HEK293 (cell line): ENCODE measurements around the gene SRRM4.
A peak's percentile ranks its signal among the peaks of the same experiment; 100 is the strongest.

Experiments used
- CTCF ChIA-PET: fragments of 350-600 bp; formaldehyde crosslinking; extraction: SDS; loops from one replicate; lab custom pipeline; 2021; ENCODE audit warnings: antibody characterized with exemption; lab: Yijun Ruan, JAX
- POLR2A ChIA-PET: fragments of 300-600 bp; formaldehyde crosslinking; extraction: SDS; loops from one replicate; lab custom pipeline; 2020; ENCODE audit warnings: antibody characterized with exemption, inconsistent platforms; lab: Yijun Ruan, JAX
- H3K27ac ChIP-seq: fragments of 200-500 bp; sonication (Bioruptor generic); 2 replicates; pipeline ENCODE4 v1.5.1; 2014; ENCODE audit warnings: low read depth, low read length, control low read depth, inconsistent platforms; ENCODE audit errors: extremely low read depth
- H3K36me3 ChIP-seq, 2 experiments: fragments of 200-500 bp in 1 of 2; sonication (Bioruptor generic) in 1 of 2; 1 replicate in 1 of 2; 2 replicates in 1 of 2; pipeline ENCODE4 v1.5.1; 2014 to 2017; ENCODE audit warnings: inconsistent platforms in 2 of 2, low read length in 2 of 2; ENCODE audit not compliant: control insufficient read depth in 2 of 2, insufficient read depth in 1 of 2
- H3K4me1 ChIP-seq: fragments of 200-500 bp; sonication (Bioruptor generic); 2 replicates; pipeline ENCODE4 v1.5.1; 2014; ENCODE audit warnings: mild to moderate bottlenecking, low read length, inconsistent platforms; ENCODE audit not compliant: control insufficient read depth, insufficient read depth
- H3K4me3 ChIP-seq: 2 replicates; pipeline ENCODE4 v1.5.1; 2011; ENCODE audit warnings: low read depth, mild to moderate bottlenecking, control low read depth, low read length, moderate library complexity
- H3K9me3 ChIP-seq: fragments of 200-500 bp; sonication (Bioruptor generic); 2 replicates; pipeline ENCODE4 v1.5.1; 2014; ENCODE audit warnings: low read depth, low read length, inconsistent platforms; ENCODE audit not compliant: control insufficient read depth, insufficient read depth
- ATF2 ChIP-seq: fragments of 450-650 bp; formaldehyde crosslinking; IDR thresholded peaks from 2 replicates; pipeline ENCODE4 v1.5.1; 2016; ENCODE audit warnings: missing biosample characterization, missing genetic modification characterization, low read depth
- BCL11B ChIP-seq: fragments of 450-650 bp; formaldehyde crosslinking; IDR thresholded peaks from 2 replicates; pipeline ENCODE4 v1.5.1; 2016; ENCODE audit warnings: low read depth, missing biosample characterization, missing genetic modification characterization
- OSR2 ChIP-seq: fragments of 450-650 bp; formaldehyde crosslinking; IDR thresholded peaks from 2 replicates; pipeline ENCODE4 v1.5.1; 2016; ENCODE audit warnings: missing biosample characterization, missing genetic modification characterization
- PBX3 ChIP-seq: sonication (generic); formaldehyde crosslinking; IDR thresholded peaks from 2 replicates; pipeline ENCODE4 v1.8.1; 2022; ENCODE audit warnings: mild to moderate bottlenecking, moderate library complexity, missing genetic modification reagents
- ZBTB21 ChIP-seq: fragments of 450-650 bp; formaldehyde crosslinking; IDR thresholded peaks from 2 replicates; pipeline ENCODE4 v1.5.1; 2017; ENCODE audit warnings: missing biosample characterization, missing genetic modification characterization
- ZFHX2 ChIP-seq: fragments of 450-650 bp; formaldehyde crosslinking; conservative IDR thresholded peaks from 2 replicates; pipeline ENCODE4 v1.5.1; 2016; ENCODE audit warnings: missing biosample characterization, missing genetic modification characterization
- ZNF155 ChIP-seq: fragments of 450-650 bp; formaldehyde crosslinking; IDR thresholded peaks from 2 replicates; pipeline ENCODE4 v1.5.1; 2016; ENCODE audit warnings: missing biosample characterization, missing genetic modification characterization
- ZNF223 ChIP-seq: fragments of 450-650 bp; formaldehyde crosslinking; IDR thresholded peaks from 2 replicates; pipeline ENCODE4 v1.5.1; 2016; ENCODE audit warnings: missing biosample characterization, missing genetic modification characterization
- ZNF37A ChIP-seq: fragments of 450-650 bp; IDR thresholded peaks from 2 replicates; pipeline ENCODE4 v1.5.1; 2018; ENCODE audit warnings: missing biosample characterization, missing genetic modification characterization
- ZNF473 ChIP-seq: fragments of 450-650 bp; formaldehyde crosslinking; IDR thresholded peaks from 2 replicates; pipeline ENCODE4 v1.5.1; 2017; ENCODE audit warnings: missing biosample characterization, missing genetic modification characterization
- ZNF513 ChIP-seq: fragments of 450-650 bp; IDR thresholded peaks from 2 replicates; pipeline ENCODE4 v1.5.1; 2018; ENCODE audit warnings: missing biosample characterization, missing genetic modification characterization
- ZNF580 ChIP-seq: fragments of 450-650 bp; formaldehyde crosslinking; IDR thresholded peaks from 2 replicates; pipeline ENCODE4 v1.5.1; 2016; ENCODE audit warnings: missing biosample characterization, missing genetic modification characterization
- ZNF624 ChIP-seq: fragments of 450-650 bp; formaldehyde crosslinking; IDR thresholded peaks from 2 replicates; pipeline ENCODE4 v1.5.1; 2017; ENCODE audit warnings: missing biosample characterization, missing genetic modification characterization
- ZNF629 ChIP-seq: fragments of 450-650 bp; formaldehyde crosslinking; IDR thresholded peaks from 2 replicates; pipeline ENCODE4 v1.5.1; 2017; ENCODE audit warnings: missing biosample characterization, missing genetic modification characterization
- ZNF792 ChIP-seq: fragments of 450-650 bp; formaldehyde crosslinking; IDR thresholded peaks from 2 replicates; pipeline ENCODE4 v1.5.1; 2016; ENCODE audit warnings: missing biosample characterization, missing genetic modification characterization
- TF ChIP-seq, protein P1 (sequence below): fragments of 450-650 bp; formaldehyde crosslinking; IDR thresholded peaks from 2 replicates; pipeline ENCODE4 v1.5.0; 2017; ENCODE audit warnings: missing biosample characterization, missing genetic modification characterization, borderline replicate concordance
- TF ChIP-seq, protein P2 (sequence below): fragments of 450-650 bp; formaldehyde crosslinking; IDR thresholded peaks from 2 replicates; pipeline ENCODE4 v1.5.1; 2017; ENCODE audit warnings: missing biosample characterization, missing genetic modification characterization

SRRM4 gene

GRCh38 chr12:119072440-119072839 is 91.1 kb downstream of the SRRM4 start (continued):
- TF ChIP-seq ATF2 (tag by site-specific recombination): no peak
- TF ChIP-seq ZNF37A (tag by site-specific recombination): no peak
- no peak for TF ChIP-seq ZNF223 (tag by site-specific recombination)
- TF ChIP-seq, all 188 proteins: peak for 0

DNA sequence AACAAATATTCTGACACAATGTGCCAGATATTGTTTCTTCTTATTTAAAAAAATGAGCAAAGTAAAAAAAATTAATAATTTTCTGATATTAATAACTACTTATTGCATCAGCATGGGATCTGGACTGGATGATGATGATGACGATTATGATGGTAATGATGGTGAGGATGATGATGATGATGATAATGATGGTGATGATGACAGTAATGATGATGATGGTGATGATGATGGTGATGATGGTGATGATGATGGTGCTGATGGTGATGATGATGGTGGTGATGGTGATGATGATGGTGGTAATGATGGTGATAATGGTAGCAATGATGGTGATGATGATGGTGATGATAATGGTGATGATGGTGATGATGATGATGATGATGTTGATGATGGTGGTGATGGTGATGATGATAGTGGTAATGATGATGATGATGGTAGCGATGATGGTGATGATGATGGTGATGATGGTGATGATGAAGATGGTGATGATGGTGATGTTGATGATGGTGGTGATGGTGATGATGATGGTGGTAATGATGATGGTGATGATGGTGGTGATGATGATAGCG is 94.0 kb downstream of the SRRM4 start:
- CTCF ChIA-PET: no interaction called here
- Histone ChIP-seq H3K9me3 (no peaks in the 10 kb centered on the region), H3K4me3 (no peak overlapping the region), H3K27ac (no peak overlapping the region), H3K4me1 (no peaks in the 10 kb centered on the region), H3K36me3 (no peaks in the 10 kb centered on the region)
- POLR2A ChIA-PET: no interaction called here
- peak; percentile 91 for TF ChIP-seq ZNF513 (tag by site-specific recombination)
- TF ChIP-seq, protein P1, sequence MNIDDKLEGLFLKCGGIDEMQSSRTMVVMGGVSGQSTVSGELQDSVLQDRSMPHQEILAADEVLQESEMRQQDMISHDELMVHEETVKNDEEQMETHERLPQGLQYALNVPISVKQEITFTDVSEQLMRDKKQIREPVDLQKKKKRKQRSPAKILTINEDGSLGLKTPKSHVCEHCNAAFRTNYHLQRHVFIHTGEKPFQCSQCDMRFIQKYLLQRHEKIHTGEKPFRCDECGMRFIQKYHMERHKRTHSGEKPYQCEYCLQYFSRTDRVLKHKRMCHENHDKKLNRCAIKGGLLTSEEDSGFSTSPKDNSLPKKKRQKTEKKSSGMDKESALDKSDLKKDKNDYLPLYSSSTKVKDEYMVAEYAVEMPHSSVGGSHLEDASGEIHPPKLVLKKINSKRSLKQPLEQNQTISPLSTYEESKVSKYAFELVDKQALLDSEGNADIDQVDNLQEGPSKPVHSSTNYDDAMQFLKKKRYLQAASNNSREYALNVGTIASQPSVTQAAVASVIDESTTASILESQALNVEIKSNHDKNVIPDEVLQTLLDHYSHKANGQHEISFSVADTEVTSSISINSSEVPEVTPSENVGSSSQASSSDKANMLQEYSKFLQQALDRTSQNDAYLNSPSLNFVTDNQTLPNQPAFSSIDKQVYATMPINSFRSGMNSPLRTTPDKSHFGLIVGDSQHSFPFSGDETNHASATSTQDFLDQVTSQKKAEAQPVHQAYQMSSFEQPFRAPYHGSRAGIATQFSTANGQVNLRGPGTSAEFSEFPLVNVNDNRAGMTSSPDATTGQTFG (tag by site-specific recombination): no peak

GRCh38 chr12:119075918-119076317 is 94.6 kb downstream of the SRRM4 start:
- POLR2A ChIA-PET: no interaction called here

DNA sequence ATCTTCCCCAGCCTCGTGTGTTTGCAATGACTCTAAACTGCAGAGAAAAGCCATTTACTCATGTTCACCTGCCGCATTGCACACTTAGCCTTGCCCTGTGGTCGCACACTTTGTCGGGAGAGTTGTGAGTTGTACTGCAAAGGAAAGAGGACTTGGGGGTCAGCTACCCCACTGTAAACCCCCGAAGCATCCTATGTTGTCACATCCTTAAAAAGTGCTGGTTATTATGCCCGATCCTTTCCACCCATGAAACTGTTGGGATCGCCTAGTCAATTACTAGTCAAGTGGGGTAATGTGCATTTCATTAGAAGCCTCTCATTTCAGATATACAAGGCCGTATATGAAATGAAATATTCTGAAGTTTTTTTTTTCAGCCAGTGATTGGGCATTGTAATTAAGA is 98.2 kb downstream of the SRRM4 start:
- Histone ChIP-seq H3K27ac (no peak overlapping the region), H3K4me3 (no peak overlapping the region)
- CTCF ChIA-PET: no interaction called here

More at GRCh38 chr12:119075918-119076317, 94.6 kb downstream of the SRRM4 start:
- TF ChIP-seq ZNF513 (tag by site-specific recombination) (peak; percentile 82), ZNF792 (tag by site-specific recombination) (no peak)
- no peak overlapping the region for H3K27ac ChIP-seq
- CTCF ChIA-PET: no interaction called here
- no peaks in the 10 kb centered on the region for H3K36me3 ChIP-seq
- H3K4me1 ChIP-seq: no peaks in the 10 kb centered on the region
- H3K9me3 ChIP-seq: no peaks in the 10 kb centered on the region
- no peak overlapping the region for H3K4me3 ChIP-seq

More for the DNA sequence above, 98.2 kb downstream of the SRRM4 start:
- POLR2A ChIA-PET: no interaction called here
- no peak for TF ChIP-seq ZNF624 (tag by site-specific recombination)
- no peak for TF ChIP-seq ZNF580
- TF ChIP-seq, protein P2, sequence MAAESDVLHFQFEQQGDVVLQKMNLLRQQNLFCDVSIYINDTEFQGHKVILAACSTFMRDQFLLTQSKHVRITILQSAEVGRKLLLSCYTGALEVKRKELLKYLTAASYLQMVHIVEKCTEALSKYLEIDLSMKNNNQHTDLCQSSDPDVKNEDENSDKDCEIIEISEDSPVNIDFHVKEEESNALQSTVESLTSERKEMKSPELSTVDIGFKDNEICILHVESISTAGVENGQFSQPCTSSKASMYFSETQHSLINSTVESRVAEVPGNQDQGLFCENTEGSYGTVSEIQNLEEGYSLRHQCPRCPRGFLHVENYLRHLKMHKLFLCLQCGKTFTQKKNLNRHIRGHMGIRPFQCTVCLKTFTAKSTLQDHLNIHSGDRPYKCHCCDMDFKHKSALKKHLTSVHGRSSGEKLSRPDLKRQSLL (tag by site-specific recombination): no peak
- TF ChIP-seq ZNF155 (tag by site-specific recombination): no peak
- TF ChIP-seq PBX3 (CRISPR knock-in tag): no peak
- TF ChIP-seq OSR2 (tag by site-specific recombination): no peak
- TF ChIP-seq ZBTB21 (tag by site-specific recombination): no peak
- no peak for TF ChIP-seq ZNF473 (tag by site-specific recombination)
- TF ChIP-seq BCL11B (tag by site-specific recombination): no peak
- no peak for TF ChIP-seq ZFHX2 (tag by site-specific recombination)
- TF ChIP-seq ZNF629 (tag by site-specific recombination): no peak
- no peaks in the 10 kb centered on the region for H3K9me3 ChIP-seq
- H3K4me1 ChIP-seq: no peaks in the 10 kb centered on the region
- no peaks in the 10 kb centered on the region for H3K36me3 ChIP-seq
